Measurements from ENCODE around the gene ANO2.

ANO2 gene

GRCh38 chr12:5817246-5817645 is 127.8 kb downstream of the ANO2 start:
- Histone ChIP-seq H3K27ac (ENCODE audit: low read depth, low read length) (no peak overlapping the region), H3K79me2 (ENCODE audit: control insufficient read depth, low read length) (no peaks in the 10 kb centered on the region), H3K9me2 (replicated peaks; ENCODE audit: control insufficient read depth, low read length) (no peaks in the 10 kb centered on the region), H3F3A (ENCODE audit: control insufficient read depth, insufficient read depth) (no peaks in the 10 kb centered on the region), H3K4me3 (ENCODE audit: low read length) (no peak overlapping the region), H3K4me2 (ENCODE audit: low read length) (no peak overlapping the region), H3K27me3 (ENCODE audit: control insufficient read depth, low read length) (no peaks in the 10 kb centered on the region), H3K9me3 (ENCODE audit: control insufficient read depth, insufficient read depth, low read length) (no peaks in the 10 kb centered on the region), H3K4me1 (ENCODE audit: control insufficient read depth, low read length) (no peaks in the 10 kb centered on the region), H4K20me1 (ENCODE audit: control insufficient read depth, insufficient read depth, low read depth, low read length) (no peaks in the 10 kb centered on the region), H3K36me3 (ENCODE audit: control insufficient read depth, low read length) (no peaks in the 10 kb centered on the region)
- TF ChIP-seq CTCF (IDR thresholded peaks at IDR 0.05; ENCODE audit: low read depth, low read length, poor library complexity, severe bottlenecking) (no peak), EZH2phosphoT487 (IDR thresholded peaks at IDR 0.05; ENCODE audit: borderline replicate concordance, low read length) (no peak)

DNA sequence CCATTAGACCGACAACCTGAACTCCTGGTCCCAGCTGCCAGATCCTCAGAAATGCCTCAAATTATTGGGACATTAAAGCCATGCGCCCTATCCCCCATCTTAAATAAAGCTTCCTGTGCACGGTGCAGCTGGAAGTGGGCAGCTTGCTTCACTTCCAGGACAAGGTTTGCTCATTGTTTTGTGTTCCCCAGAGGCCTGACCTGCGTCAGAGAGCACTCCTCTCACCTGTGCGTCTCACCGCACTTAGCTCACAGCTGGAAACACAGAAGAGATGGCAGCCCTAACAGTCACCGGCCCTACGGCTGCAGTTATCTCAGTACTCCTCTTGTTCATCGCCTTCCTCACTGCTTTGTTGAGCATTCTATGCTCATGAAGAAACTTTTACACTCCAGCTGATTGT is 135.5 kb downstream of the ANO2 start:
- Histone ChIP-seq H3K9me3 (ENCODE audit: control insufficient read depth, insufficient read depth, low read length) (no peaks in the 10 kb centered on the region), H3K27me3 (ENCODE audit: control insufficient read depth, low read length) (no peaks in the 10 kb centered on the region), H3K27ac (ENCODE audit: low read depth, low read length) (no peak overlapping the region), H3K4me1 (ENCODE audit: control insufficient read depth, low read length) (no peaks in the 10 kb centered on the region), H3K9me2 (replicated peaks; ENCODE audit: control insufficient read depth, low read length) (no peaks in the 10 kb centered on the region), H4K20me1 (ENCODE audit: control insufficient read depth, insufficient read depth, low read depth, low read length) (no peaks in the 10 kb centered on the region), H3K4me3 (ENCODE audit: low read length) (no peak overlapping the region), H3K79me2 (ENCODE audit: control insufficient read depth, low read length) (no peaks in the 10 kb centered on the region), H3F3A (ENCODE audit: control insufficient read depth, insufficient read depth) (no peaks in the 10 kb centered on the region), H3K36me3 (ENCODE audit: control insufficient read depth, low read length) (no peaks in the 10 kb centered on the region), H3K4me2 (ENCODE audit: low read length) (no peak overlapping the region)
- TF ChIP-seq CTCF (IDR thresholded peaks at IDR 0.05; ENCODE audit: low read depth, low read length, poor library complexity, severe bottlenecking), result no peak
- no peak for TF ChIP-seq EZH2phosphoT487 (IDR thresholded peaks at IDR 0.05; ENCODE audit: borderline replicate concordance, low read length)

DNA sequence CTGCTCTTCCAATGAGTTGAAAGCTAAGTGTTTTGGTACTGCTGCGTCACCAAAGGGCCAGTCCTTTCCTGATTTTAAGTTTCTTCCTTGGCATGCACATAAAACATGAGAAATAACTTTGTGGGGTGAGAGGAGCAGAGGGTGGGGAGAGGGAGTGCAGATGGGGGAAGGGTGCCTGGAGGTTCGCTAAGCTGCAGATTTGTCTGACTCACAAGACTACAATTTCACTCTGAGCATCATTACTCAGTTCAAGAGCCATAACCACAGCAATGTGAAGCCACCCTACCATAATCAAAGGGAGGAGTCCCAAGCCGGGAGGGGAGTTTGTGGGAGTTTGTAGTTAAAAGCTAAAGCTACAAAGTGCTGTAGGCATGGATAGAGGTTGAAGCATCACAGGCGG is 136.1 kb downstream of the ANO2 start:
- no peak overlapping the region for H3K4me3 ChIP-seq (ENCODE audit: low read length)
- H3K9me3 ChIP-seq (ENCODE audit: control insufficient read depth, insufficient read depth, low read length), result no peaks in the 10 kb centered on the region
- no peaks in the 10 kb centered on the region for H3K27me3 ChIP-seq (ENCODE audit: control insufficient read depth, low read length)
- H3K4me2 ChIP-seq (ENCODE audit: low read length), result no peak overlapping the region
- no peak overlapping the region for H3K27ac ChIP-seq (ENCODE audit: low read depth, low read length)
- H4K20me1 ChIP-seq (ENCODE audit: control insufficient read depth, insufficient read depth, low read depth, low read length), result no peaks in the 10 kb centered on the region
- H3F3A ChIP-seq (ENCODE audit: control insufficient read depth, insufficient read depth), result no peaks in the 10 kb centered on the region
- H3K9me2 ChIP-seq (replicated peaks; ENCODE audit: control insufficient read depth, low read length), result no peaks in the 10 kb centered on the region
- H3K79me2 ChIP-seq (ENCODE audit: control insufficient read depth, low read length), result no peaks in the 10 kb centered on the region
- no peaks in the 10 kb centered on the region for H3K4me1 ChIP-seq (ENCODE audit: control insufficient read depth, low read length)
- H3K36me3 ChIP-seq (ENCODE audit: control insufficient read depth, low read length), result no peaks in the 10 kb centered on the region
- TF ChIP-seq EZH2phosphoT487 (IDR thresholded peaks at IDR 0.05; ENCODE audit: borderline replicate concordance, low read length), result no peak
- no peak for TF ChIP-seq CTCF (IDR thresholded peaks at IDR 0.05; ENCODE audit: low read depth, low read length, poor library complexity, severe bottlenecking)

Measured in DOHH2 (cell line).